Activated T-cell treated with anti-CD3 and anti-CD28 coated beads, Interleukin-2, amount 50 U/mL, for 4 hours (primary cell): ENCODE data around the gene WBP4. TPM values are rescaled to one million over a fixed set of nuclear protein-coding genes. Genes with fewer than 3 reads are reported as not detected.
"Not testable (repeated sequence)": the region's sequence is repeated elsewhere in the genome, so short reads cannot be mapped to it uniquely, and the experiment has no call there.

ENCODE experiments used
- ATAC-seq, 2 donors: fragments of 200-7000 bp; cut with Tn5 transposase; one replicate each; pipeline ENCODE4 v1.10.0; 2021
- DNase-seq: peaks from one replicate; pipeline ENCODE4 v3.0.0-alpha.2; 2020
- H3K27me3 Mint-ChIP-seq: one replicate; pipeline ENCODE4 v1.8.0; 2021; ENCODE audit warnings: low read depth, mixed read lengths
- H3K36me3 Mint-ChIP-seq: one replicate; pipeline ENCODE4 v1.8.0; 2022; ENCODE audit warnings: mixed read lengths; ENCODE audit not compliant: insufficient read depth
- H3K4me1 Mint-ChIP-seq: one replicate; pipeline ENCODE4 v1.8.0; 2021; ENCODE audit warnings: low read depth, mixed read lengths
- H3K4me3 Mint-ChIP-seq: one replicate; pipeline ENCODE4 v1.8.0; 2021; ENCODE audit warnings: mild to moderate bottlenecking, moderate library complexity, mixed read lengths
- H3K9me3 Mint-ChIP-seq: one replicate; pipeline ENCODE4 v1.8.0; 2021; ENCODE audit warnings: mixed read lengths
- total RNA-seq, 3 donors: library from RNA; stranded (reverse); gene quantifications; one replicate each; pipeline ENCODE4 v1.2.1, GENCODE V29; 2021

WBP4 gene
- total RNA-seq, 3 donors from 2014 or later: 8.5 to 17.5 (median 13.9) TPM

GRCh38 chr13:41032691-41033376 lies 28.5 kb upstream of the WBP4 start:
- Mint-ChIP-seq H3K4me3 (no peak overlapping the region), H3K4me1 (peaks cover 15% of the 10 kb centered on the region), H3K9me3 (no peaks in the 10 kb centered on the region), H3K36me3 (peaks cover 9% of the 10 kb centered on the region), H3K27me3 (no peaks in the 10 kb centered on the region)
- ATAC-seq (no peak), DNase-seq (no peak)

DNA sequence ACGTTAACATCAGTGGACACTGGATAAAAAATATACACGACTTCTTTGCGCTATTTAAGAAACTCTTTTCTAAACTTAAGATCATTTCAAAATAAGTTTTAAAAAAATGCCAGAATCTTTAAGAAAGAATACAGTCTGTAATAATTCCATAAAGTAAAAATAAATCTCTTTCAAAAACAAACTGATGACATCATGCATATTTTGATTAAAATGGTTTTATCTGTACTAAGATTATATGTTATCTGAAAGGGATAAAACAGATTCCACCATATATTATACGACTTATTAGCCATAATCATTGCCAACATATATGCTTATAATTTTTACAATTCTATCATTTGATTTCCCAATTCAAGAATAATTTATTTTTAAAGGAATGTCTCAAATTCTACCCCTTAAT lies 26.9 kb upstream of the WBP4 start:
- Mint-ChIP-seq H3K4me1 (peaks cover 15% of the 10 kb centered on the region), H3K27me3 (no peaks in the 10 kb centered on the region), H3K36me3 (peaks cover 9% of the 10 kb centered on the region), H3K4me3 (no peak overlapping the region), H3K9me3 (no peaks in the 10 kb centered on the region)
- no peak for DNase-seq
- no peak for ATAC-seq

DNA sequence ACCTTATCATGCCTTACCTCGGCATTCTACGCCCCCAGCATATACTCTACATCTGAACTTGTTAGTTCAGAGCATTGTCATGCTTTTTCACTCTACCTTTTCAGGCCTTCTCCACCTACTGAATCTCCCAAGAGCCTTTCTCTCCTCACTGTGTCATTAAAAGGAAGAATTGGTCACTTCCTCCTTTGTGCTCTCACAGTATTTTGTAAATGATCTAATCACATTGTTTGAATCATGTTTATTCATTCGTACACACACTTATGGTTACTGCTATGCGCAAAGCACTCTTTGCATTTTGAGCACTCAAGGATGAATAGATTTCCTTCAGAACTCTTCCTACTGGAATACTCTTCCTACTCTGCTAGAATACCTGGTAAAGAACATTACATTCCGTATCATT lies 26.4 kb upstream of the WBP4 start:
- no peaks in the 10 kb centered on the region for H3K9me3 Mint-ChIP-seq
- H3K4me3 Mint-ChIP-seq: no peak overlapping the region
- H3K36me3 Mint-ChIP-seq: peaks cover 9% of the 10 kb centered on the region
- peak in 1 of 2 donors; percentile 35 for ATAC-seq
- no peaks in the 10 kb centered on the region for H3K27me3 Mint-ChIP-seq
- peaks cover 17% of the 10 kb centered on the region for H3K4me1 Mint-ChIP-seq
- no peak for DNase-seq

DNA sequence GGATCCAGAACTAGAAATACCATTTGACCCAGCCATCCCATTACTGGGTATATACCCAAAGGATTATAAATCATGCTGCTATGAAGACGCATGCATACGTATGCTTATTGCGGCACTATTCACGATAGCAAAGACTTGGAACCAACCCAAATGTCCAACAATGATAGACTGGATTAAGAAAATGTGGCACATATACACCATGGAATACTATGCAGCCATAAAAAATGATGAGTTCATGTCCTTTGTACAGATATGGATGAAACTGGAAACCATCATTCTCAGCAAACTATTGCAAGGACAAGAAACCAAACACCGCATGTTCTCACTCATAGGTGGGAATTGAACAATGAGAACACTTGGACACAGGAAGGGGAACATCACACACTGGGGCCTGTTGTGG lies 24.8 kb upstream of the WBP4 start:
- H3K4me3 Mint-ChIP-seq, H3K27me3 Mint-ChIP-seq: not testable (repeated sequence)

GRCh38 chr13:41039746-41040145 lies 21.6 kb upstream of the WBP4 start:
- H3K36me3 Mint-ChIP-seq: peaks cover 10% of the 10 kb centered on the region
- no peak overlapping the region for H3K4me3 Mint-ChIP-seq
- H3K27me3 Mint-ChIP-seq: no peaks in the 10 kb centered on the region
- DNase-seq: no peak
- no peaks in the 10 kb centered on the region for H3K9me3 Mint-ChIP-seq
- H3K4me1 Mint-ChIP-seq: peaks cover 10% of the 10 kb centered on the region
- no peak for ATAC-seq

More for the DNA sequence above, 24.8 kb upstream of the WBP4 start:
- H3K4me1 Mint-ChIP-seq: peaks cover 15% of the 10 kb centered on the region
- ATAC-seq, DNase-seq, H3K9me3 Mint-ChIP-seq, H3K36me3 Mint-ChIP-seq: not testable (repeated sequence)

DNA sequence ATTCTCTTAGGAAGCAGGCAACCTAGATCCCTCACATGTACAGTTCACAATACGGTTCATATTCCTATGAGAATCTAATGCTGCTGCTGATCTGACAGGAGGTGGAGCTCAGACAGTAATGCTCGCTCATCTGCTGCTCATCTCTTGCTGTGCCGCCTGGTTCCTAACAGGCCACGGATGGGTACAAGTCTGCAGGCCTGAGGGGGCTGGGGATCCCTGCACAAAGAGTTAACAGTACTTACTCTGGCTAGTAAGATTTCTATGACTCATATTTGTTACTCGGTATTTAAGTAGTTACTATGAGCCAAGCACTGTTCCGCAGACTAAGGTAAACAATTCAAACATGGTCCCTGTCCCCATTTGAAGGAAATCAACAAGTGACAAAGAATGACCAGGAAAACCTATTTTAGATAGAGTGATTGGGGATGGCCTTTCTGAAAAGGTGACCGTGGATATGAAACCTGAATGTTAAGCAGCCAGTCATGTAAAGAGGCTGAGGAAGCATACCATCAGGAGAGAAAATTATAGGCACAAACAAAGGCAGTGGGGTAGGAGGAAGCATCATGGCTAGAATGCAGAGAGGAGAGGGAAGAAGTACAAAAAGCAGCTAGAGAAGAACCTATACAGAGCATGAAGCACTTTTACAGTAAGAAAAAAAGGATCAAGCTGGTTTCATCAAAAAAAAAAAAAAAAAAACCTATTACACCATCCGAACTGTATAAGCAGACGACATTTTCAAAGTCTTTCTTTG lies 20.6 kb upstream of the WBP4 start:
- Mint-ChIP-seq H3K27me3 (no peaks in the 10 kb centered on the region), H3K9me3 (no peaks in the 10 kb centered on the region), H3K36me3 (peaks cover 3% of the 10 kb centered on the region), H3K4me3 (no peak overlapping the region), H3K4me1 (peaks cover 6% of the 10 kb centered on the region)
- ATAC-seq: peak in 1 of 2 donors; percentile 14
- no peak for DNase-seq

GRCh38 chr13:41042419-41042818 lies 18.9 kb upstream of the WBP4 start:
- H3K4me3 Mint-ChIP-seq, H3K4me1 Mint-ChIP-seq, DNase-seq, H3K27me3 Mint-ChIP-seq, H3K9me3 Mint-ChIP-seq, ATAC-seq, H3K36me3 Mint-ChIP-seq: not testable (repeated sequence)

DNA sequence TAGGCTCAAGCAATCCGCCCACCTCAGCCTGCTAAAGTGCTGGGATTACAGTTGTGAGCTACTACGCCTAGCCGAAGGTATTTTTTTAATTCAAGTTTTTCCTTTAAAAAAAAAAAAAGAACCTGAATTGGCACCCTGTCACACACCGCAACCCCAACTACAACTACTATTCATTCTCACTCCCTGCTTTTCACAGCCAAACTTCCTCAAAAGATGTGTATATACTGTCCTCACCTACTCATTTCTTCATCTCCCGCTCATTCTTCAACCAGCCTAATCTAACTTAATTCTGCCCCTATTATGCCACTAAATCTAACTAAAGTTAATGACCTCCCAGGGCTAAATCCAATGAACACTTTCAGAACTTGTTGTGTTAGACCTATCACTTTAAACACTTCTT lies 12.7 kb upstream of the WBP4 start:
- Mint-ChIP-seq H3K27me3 (no peaks in the 10 kb centered on the region), H3K4me1 (peaks cover 25% of the 10 kb centered on the region), H3K4me3 (no peak overlapping the region), H3K9me3 (no peaks in the 10 kb centered on the region), H3K36me3 (peaks cover 11% of the 10 kb centered on the region)
- no peak for ATAC-seq
- DNase-seq: no peak

DNA sequence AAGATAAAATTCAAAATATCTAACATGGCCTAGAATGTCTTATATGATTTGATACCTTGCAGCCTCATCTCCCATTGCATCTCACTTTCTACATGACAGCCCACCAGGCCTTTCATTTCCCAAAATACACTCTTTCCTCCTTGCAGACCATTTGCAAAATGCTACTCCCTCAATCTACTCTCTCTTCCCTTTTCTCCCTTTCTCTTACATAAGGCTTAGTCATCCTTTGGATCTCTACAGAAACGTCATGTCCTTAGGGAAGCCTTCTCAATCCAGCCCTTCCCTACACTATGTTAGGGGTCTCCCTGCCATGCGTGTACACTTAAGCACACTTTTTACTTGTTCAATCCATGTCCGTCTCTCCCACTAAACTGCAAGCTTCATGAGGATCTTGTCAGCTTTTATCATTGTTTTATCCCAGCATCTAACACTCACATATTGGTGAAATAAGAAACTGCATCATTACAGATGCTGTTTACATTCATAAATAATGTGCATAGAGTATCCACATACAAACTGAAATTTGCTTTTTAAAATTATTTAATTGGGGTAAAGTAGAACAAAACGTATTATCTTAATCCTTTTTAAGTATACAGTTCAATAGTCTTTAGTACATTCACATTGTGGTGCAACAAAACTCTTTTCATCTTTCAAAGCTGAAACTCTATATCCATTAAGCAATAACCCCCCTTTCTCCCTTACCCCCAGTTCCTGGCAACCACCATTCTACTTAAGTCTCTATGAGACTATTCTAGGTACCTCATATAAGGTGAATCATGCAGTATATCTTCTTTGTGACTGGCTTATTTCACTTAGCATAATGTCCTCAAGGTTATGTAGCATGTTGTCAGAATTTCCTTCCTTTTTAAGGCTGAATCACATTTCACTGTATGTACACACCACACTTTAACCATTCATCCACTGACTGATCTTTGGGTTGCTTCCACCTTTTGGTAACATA lies 11.5 kb upstream of the WBP4 start:
- peaks cover 11% of the 10 kb centered on the region for H3K36me3 Mint-ChIP-seq
- H3K9me3 Mint-ChIP-seq: no peaks in the 10 kb centered on the region
- peak; percentile 94 to 96 for ATAC-seq
- no peaks in the 10 kb centered on the region for H3K27me3 Mint-ChIP-seq
- H3K4me1 Mint-ChIP-seq: peaks cover 36% of the 10 kb centered on the region
- no peak for DNase-seq
- H3K4me3 Mint-ChIP-seq: no peak overlapping the region

DNA sequence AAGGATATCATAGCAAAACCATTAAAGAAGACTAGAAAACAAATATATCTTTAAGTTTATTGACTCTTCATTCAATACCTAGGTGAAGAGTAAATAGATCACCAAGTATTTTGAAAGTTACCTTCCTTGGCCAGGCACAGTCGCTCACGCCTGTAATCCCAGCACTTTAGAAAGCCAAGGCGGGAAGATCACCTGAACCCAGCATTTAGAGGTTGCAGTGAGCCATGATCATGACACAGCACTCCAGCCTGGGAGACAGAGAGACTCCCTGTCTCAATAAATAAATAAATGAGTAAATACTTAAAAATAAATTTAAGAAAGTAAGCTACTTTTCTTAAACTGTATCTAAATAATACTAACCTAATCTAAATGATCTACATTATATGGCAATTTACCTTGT lies 8.9 kb upstream of the WBP4 start:
- H3K9me3 Mint-ChIP-seq: no peaks in the 10 kb centered on the region
- peaks cover 10% of the 10 kb centered on the region for H3K36me3 Mint-ChIP-seq
- H3K4me3 Mint-ChIP-seq: no peak overlapping the region
- H3K4me1 Mint-ChIP-seq: peaks cover 56% of the 10 kb centered on the region
- no peak for ATAC-seq
- DNase-seq: no peak
- no peaks in the 10 kb centered on the region for H3K27me3 Mint-ChIP-seq

- no peak overlapping the region for H3K4me3 Mint-ChIP-seq
- no peaks in the 10 kb centered on the region for H3K27me3 Mint-ChIP-seq
- no peaks in the 10 kb centered on the region for H3K9me3 Mint-ChIP-seq
- no peak for ATAC-seq
- peaks cover 62% of the 10 kb centered on the region for H3K4me1 Mint-ChIP-seq
- no peak for DNase-seq
- H3K36me3 Mint-ChIP-seq: peaks cover 10% of the 10 kb centered on the region
Measured at GRCh38 chr13:41053384-41053826, 7.9 kb upstream of the WBP4 start.

DNA sequence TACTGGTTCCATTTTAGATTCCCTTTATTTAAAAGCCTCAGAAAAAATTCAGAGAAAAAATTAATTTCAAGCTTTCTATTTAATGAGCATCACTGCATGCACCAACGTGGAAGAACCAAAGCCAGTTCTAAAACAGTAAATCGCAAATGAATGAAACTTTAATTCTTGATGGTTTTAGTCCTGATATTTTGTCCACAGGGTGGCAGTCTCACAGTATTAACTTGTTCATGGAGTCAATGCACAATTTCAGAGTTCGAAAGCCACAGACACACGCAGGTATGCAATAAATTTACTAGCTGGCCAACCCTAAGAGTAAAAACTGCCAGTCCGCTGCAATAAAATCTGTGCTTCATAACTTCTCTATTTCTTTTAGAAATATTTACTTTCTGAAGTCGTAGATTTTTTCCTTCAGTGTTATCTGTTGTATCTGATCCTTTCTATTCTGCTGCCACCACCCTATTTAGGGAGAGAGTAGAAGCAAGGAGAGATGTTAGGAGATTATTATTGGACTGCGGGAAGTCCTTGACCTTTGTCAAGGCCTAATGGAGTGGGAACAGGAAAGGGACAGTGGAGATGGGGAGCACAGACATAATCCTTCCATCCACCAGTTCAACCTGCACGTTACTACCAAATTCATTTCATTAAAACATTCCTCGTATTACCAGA lies 7.0 kb upstream of the WBP4 start:
- Mint-ChIP-seq H3K9me3 (no peaks in the 10 kb centered on the region), H3K4me1 (peaks cover 64% of the 10 kb centered on the region)
- ATAC-seq: peak; percentile 29 to 44

DNA sequence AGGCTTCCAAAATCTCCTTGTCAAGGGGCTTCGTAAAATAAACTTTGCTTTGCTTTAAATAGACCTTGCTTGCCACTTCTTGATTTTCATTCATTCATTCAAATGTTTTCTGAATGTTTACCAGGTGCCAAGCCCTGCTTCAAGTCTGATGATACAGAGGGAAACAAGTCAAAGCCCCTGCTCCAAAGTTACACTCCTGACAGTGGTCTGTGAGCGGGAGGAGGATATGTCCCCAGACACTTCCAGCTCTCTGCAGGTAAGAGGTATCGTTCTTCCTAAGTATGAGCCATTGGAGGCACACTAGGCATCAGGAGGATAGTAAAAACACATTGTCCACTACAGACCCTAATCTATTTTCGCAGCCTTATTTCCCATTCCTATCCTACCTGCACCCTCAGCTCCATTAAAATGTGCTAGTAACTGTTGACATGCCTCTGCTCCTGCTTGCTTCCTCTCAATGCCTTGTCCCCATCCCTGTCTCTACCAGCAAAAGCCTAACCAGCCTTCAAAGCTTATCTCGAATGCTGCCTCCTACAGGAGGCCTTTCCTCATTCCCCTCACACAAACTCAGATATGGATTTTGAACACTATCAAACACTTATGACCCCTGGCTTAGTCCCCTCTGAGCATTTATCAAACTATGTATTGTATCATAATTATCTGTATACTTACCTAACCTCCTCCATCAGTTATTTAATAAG lies 6.2 kb upstream of the WBP4 start:
- Mint-ChIP-seq H3K4me3 (no peak overlapping the region), H3K36me3 (peaks cover 2% of the 10 kb centered on the region), H3K4me1 (peaks cover 63% of the 10 kb centered on the region), H3K27me3 (no peaks in the 10 kb centered on the region), H3K9me3 (no peaks in the 10 kb centered on the region)
- DNase-seq: no peak
- no peak for ATAC-seq

More for the DNA sequence above, 7.0 kb upstream of the WBP4 start:
- DNase-seq: peak; percentile 24
- Mint-ChIP-seq H3K36me3 (peaks cover 6% of the 10 kb centered on the region), H3K27me3 (no peaks in the 10 kb centered on the region), H3K4me3 (peak overlapping the region; percentile 6)
